Measurements from ENCODE around the gene MTA1. TPM values are rescaled to one million over a fixed set of nuclear protein-coding genes. Genes with fewer than 3 reads are reported as not detected.

MTA1 gene
- total RNA-seq, 6 donors from 2014 or later, result 64.8 to 315 (median 94.9) TPM

DNA sequence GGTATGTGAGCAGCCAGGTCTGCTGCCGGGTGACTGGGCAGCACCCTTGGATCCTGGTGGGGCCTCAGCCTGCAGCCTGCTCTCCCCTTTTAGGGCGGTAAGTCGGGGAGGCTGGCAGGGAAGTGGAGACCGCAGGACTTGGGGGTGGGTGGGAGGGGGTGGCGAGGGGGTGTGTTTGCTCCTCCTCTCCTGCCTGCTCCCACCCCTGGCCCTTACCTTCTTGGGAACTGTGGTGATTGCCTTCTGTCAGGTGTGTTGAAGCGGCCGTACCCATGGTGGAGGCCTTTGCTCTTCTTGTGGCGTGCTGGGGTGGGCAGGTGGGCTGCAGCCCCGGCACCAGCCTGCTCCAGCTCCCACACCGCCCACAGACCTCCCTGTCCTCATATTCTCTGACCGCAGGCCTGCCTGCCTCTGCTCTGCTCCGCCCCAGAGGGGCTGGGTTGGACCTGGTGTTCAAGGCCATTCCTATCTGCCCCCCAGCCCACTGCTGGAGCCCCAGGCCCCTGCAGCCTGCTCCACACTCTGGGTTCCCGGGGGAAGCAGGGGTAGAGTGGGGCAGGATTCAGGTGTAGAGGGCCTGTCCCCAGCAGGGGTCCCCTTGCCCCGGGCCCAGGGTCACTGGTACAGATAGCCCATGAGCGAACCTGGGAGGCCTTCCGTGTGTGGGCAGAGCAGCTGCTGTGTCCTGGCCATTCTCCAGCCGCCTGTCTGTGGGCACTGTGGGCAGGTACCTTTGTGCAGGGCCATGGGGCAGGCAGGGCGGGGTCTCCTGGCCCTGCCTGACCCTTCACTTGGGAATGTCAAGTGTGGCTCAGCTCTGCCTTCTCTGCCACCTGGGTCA is 76.6 kb downstream of the MTA1 start:
- Histone ChIP-seq H3K27ac (no peak overlapping the region), H3K4me3 (no peak overlapping the region), H3K36me3 (peaks cover 0 to 14% (median 5%) of the 10 kb centered on the region in 4 donors), H3K27me3 (no peaks in the 10 kb centered on the region), H3K4me1 (peaks cover 6 to 10% (median 8%) of the 10 kb centered on the region in 4 donors), H3K9me3 (no peaks in the 10 kb centered on the region)
- TF ChIP-seq POLR2A (IDR thresholded peaks at IDR 0.05) (no peak), EP300 (IDR thresholded peaks at IDR 0.05) (no peak), CTCF (IDR thresholded peaks at IDR 0.05) (no peak), POLR2AphosphoS5 (IDR thresholded peaks at IDR 0.05) (no peak)
- peak; percentile 18 to 62 for DNase-seq
- WGBS, 2 donors, result 83 to 89% methylated on average over 7 to 16 of the region's 18 CpGs
- ATAC-seq (ENCODE audit: low FRiP score in 2 of 2), result no peak

DNA sequence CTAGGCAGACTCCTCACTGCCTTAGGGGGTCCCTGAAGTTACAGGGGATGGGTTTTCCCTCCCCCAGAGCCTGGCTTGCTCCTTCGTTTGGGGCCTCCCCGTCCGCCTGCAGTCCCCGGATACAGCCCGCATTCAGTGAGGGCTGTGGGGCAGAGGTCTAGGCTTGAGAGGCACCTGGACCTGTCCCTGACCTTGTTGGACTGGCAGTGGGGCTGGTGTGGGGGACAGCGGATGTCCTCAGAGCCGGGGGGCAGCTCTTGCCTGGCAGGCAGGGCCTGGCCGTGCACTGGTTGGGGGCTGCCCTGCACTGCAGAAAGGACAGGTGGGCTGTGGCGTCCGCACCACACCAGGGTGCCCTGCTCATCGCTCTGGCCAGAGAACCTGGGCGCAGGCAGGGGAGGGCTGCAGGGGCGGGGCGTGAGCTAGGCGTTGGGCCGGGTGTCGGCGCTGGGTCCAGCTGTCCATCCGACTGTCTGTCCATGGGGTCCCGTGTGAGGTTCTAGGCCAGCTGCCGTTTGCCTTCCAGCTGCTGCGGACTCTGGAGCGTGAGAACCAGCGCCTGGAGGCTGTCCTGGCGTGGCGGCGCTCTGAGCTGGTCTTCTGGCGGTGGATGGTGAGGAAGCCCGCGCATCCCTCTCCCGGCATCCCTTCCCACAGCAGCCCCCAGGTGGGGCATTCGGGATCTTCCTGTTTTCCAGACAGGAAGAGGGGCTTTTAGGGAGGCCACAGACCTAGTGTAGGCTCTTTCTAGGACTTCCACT is 77.4 kb downstream of the MTA1 start:
- Histone ChIP-seq H3K4me1 (peaks cover under 1 to 2% (median under 1%) of the 10 kb centered on the region in 4 donors), H3K36me3 (peaks cover 0 to 14% (median 5%) of the 10 kb centered on the region in 4 donors), H3K27ac (no peak overlapping the region), H3K27me3 (no peaks in the 10 kb centered on the region), H3K9me3 (no peaks in the 10 kb centered on the region), H3K4me3 (no peak overlapping the region)
- DNase-seq, result peak; percentile 15 to 83
- WGBS, 2 donors, result 90 to 95% methylated on average over 8 to 32 of the region's 32 CpGs
- TF ChIP-seq POLR2AphosphoS5 (IDR thresholded peaks at IDR 0.05) (no peak), EP300 (IDR thresholded peaks at IDR 0.05) (no peak), CTCF (IDR thresholded peaks at IDR 0.05) (no peak)
- ATAC-seq (ENCODE audit: low FRiP score in 2 of 2), result no peak

DNA sequence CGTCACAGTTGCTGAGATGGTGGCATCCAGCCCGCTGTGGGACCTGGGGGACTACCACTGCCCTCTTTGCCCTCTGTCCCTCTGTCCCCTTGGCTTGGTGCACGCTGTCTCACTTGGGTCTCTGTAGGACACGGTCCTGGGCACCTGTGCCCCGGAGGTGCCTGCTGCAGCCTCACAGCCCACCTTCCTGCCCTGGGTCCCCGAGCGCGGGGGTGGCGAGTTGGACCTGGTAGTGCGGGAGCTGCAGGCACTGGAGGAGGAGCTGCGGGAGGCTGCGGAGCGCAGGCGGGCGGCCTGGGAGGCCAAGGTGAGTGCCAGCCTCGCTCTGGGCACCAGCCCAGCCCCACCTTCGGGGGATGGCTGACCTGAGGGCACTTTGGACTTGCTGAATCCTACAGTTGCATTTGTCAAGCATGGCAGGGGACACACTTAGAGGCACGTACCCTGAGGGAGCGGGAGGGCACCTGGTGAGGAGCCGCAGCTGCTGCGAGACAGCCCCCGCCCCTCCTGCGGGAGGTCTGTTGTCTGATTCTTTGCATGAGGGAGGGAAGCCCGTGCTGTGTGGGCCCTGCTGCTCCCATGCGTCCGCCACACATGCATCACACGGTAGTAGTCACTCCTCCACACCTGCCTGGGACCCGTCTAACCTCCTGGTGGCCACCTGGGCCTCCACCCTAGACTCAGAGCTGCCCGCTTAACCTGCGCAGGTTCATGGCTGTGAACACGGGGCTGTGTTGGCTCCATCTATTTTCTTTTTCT is 78.2 kb downstream of the MTA1 start:
- ATAC-seq (ENCODE audit: low FRiP score in 2 of 2), result no peak
- TF ChIP-seq CTCF (IDR thresholded peaks at IDR 0.05) (no peak), EP300 (IDR thresholded peaks at IDR 0.05) (no peak), POLR2A (IDR thresholded peaks at IDR 0.05) (no peak), POLR2AphosphoS5 (IDR thresholded peaks at IDR 0.05) (no peak)
- DNase-seq, result peak; percentile 17 to 87
- no peaks in the 10 kb centered on the region for H3K27me3 ChIP-seq
- H3K4me3 ChIP-seq, result no peak overlapping the region
- no peak overlapping the region for H3K27ac ChIP-seq
- WGBS, 2 donors, result 94 to 96% methylated on average over 29 to 31 of the region's 31 CpGs
- H3K4me1 ChIP-seq, result no peaks in the 10 kb centered on the region
- H3K36me3 ChIP-seq, result peaks cover 0 to 11% (median 5%) of the 10 kb centered on the region in 4 donors
- H3K9me3 ChIP-seq, result no peaks in the 10 kb centered on the region

DNA sequence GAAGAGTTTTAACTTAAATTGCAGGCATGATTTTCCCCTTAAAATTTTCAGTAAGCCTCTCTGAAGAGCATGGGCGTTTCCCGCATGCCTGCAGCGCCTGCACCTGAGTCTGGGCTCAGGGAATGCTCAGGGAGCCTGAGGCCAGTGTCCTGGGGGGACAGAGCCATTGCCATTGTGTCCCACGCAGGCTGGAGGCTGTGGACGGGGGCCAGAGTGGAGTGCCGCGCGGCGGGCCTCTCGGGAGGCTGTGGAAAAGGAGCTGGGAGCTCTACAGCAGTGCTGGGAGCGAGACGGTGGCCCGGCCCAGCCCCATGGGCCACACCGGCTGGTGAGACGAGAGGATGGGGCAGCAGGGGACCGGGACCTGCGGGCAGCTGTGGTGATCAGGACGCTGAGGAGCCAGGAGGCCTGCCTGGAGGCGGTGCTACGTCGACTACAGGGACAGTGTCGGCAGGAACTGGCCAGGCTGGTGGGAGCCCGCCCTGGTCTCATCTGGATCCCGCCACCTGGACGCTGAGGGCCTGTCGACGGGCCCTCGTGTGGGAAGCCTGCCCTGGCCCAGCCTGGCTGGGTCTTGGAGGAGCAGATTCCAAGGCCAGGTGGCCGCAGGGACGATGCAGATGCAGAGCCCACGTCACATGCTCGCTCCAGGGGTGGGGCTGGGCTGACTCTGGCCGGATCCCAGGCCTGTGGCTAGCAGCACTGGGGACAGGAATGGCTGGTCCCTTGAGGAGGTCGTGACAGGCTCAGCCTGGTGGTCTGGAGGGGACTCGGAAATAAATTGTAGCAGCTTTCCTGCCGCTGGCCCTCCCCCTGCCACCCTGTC is 79.0 kb downstream of the MTA1 start:
- DNase-seq (peak; percentile 19 to 83), ATAC-seq (ENCODE audit: low FRiP score in 2 of 2) (no peak)
- H3K9me3 ChIP-seq, result no peaks in the 10 kb centered on the region
- H3K36me3 ChIP-seq, result peaks cover 0 to 7% (median 4%) of the 10 kb centered on the region in 4 donors
- H3K27me3 ChIP-seq, result no peaks in the 10 kb centered on the region
- TF ChIP-seq EP300 (IDR thresholded peaks at IDR 0.05), result no peak
- no peak for TF ChIP-seq POLR2A (IDR thresholded peaks at IDR 0.05)
- TF ChIP-seq CTCF (IDR thresholded peaks at IDR 0.05), result no peak
- no peak for TF ChIP-seq POLR2AphosphoS5 (IDR thresholded peaks at IDR 0.05)
- no peak overlapping the region for H3K27ac ChIP-seq
- WGBS, 2 donors, result 91 to 97% methylated on average over 17 to 35 of the region's 36 CpGs
- no peaks in the 10 kb centered on the region for H3K4me1 ChIP-seq
- H3K4me3 ChIP-seq, result no peak overlapping the region

Measured in upper lobe of left lung (tissue), 6 donors.